ENCODE data around the gene ELK4.

- TF ChIP-seq CTCF (IDR thresholded peaks at IDR 0.05; ENCODE audit: insufficient read depth, low read length) (no peak), POLR2AphosphoS5 (IDR thresholded peaks at IDR 0.05; ENCODE audit: low read depth) (no peak), SPI1 (IDR thresholded peaks at IDR 0.05; ENCODE audit: borderline replicate concordance, low read depth) (no peak), GABPA (IDR thresholded peaks at IDR 0.05; ENCODE audit: low read depth) (no peak)
- TF ChIP-seq, protein P1, sequence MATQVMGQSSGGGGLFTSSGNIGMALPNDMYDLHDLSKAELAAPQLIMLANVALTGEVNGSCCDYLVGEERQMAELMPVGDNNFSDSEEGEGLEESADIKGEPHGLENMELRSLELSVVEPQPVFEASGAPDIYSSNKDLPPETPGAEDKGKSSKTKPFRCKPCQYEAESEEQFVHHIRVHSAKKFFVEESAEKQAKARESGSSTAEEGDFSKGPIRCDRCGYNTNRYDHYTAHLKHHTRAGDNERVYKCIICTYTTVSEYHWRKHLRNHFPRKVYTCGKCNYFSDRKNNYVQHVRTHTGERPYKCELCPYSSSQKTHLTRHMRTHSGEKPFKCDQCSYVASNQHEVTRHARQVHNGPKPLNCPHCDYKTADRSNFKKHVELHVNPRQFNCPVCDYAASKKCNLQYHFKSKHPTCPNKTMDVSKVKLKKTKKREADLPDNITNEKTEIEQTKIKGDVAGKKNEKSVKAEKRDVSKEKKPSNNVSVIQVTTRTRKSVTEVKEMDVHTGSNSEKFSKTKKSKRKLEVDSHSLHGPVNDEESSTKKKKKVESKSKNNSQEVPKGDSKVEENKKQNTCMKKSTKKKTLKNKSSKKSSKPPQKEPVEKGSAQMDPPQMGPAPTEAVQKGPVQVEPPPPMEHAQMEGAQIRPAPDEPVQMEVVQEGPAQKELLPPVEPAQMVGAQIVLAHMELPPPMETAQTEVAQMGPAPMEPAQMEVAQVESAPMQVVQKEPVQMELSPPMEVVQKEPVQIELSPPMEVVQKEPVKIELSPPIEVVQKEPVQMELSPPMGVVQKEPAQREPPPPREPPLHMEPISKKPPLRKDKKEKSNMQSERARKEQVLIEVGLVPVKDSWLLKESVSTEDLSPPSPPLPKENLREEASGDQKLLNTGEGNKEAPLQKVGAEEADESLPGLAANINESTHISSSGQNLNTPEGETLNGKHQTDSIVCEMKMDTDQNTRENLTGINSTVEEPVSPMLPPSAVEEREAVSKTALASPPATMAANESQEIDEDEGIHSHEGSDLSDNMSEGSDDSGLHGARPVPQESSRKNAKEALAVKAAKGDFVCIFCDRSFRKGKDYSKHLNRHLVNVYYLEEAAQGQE (IDR thresholded peaks at IDR 0.05; ENCODE audit: insufficient replicate concordance, low read depth) = no peak
These were observed 908 bp upstream of the ELK4 start for GRCh38 chr1:205632669-205633169.

Data from HL-60 (cell line).